Eye (tissue), 1 donor: ENCODE measurements around the gene ARHGAP8.
"Not testable (repeated sequence)": the region's sequence is repeated elsewhere in the genome, so short reads cannot be mapped to it uniquely, and the experiment has no call there.

ENCODE experiments used
- DNase-seq: peaks from one replicate; pipeline ENCODE4 v3.0.0-alpha.2; 2015

ARHGAP8 gene

DNA sequence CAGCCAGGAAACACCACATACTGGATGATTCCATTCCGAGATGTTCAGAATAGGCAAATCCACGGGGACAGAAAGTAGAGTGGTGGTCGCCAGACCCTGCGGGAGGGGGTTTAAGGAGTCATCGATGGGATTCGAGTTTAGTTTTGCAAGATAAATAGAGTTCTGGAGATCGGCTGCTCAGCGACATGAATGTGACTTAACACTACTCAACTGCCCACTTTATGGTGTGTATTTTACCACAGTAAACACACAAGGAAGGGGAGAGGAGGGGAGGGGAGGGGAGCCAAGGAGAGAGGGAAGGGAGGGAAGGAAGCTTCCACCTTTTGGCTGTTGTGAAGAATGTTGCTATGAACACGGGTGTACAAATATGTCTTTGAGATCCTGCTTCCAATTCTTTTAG, 10.4 kb upstream of the ARHGAP8 start:
- no peak for DNase-seq

DNA sequence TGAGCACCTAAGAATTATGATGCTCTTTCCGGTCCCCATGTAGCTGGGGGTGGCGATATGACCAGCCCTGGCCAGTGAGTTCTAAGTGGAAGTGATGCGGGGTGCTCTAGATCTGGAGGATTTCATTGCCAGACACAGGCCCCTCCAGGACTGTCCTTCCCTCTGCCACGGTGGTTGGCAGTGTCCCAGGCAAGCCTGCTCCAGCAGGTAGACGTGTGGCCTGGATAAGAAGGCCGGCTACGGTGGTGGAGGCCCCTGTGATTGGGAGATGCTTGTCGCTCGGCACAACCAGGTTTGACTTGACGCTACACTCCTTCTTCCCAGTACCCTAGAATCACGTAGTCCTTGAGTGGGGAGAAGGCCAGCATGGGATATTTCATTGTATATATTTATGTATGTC, 9.1 kb upstream of the ARHGAP8 start:
- DNase-seq, result no peak

DNA sequence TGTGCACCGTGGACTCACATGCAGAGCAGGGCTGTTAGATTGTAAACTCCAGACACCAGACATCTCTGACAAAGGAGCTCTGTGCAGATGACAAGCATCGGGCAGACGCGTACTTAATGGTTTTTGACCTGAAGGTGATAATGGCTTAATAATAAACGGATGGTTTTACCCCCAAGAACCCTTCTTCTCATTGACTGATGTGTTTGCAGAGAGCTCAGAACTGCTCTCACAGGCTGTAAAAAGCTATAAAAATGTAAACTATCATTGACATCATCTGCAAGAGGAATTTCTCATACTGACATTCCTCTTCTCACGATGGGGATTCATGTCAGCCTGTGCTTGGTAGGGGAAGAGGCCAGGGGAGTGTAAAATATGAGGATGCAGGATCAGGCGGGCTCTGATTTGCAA, 8.6 kb upstream of the ARHGAP8 start:
- DNase-seq, result no peak

DNA sequence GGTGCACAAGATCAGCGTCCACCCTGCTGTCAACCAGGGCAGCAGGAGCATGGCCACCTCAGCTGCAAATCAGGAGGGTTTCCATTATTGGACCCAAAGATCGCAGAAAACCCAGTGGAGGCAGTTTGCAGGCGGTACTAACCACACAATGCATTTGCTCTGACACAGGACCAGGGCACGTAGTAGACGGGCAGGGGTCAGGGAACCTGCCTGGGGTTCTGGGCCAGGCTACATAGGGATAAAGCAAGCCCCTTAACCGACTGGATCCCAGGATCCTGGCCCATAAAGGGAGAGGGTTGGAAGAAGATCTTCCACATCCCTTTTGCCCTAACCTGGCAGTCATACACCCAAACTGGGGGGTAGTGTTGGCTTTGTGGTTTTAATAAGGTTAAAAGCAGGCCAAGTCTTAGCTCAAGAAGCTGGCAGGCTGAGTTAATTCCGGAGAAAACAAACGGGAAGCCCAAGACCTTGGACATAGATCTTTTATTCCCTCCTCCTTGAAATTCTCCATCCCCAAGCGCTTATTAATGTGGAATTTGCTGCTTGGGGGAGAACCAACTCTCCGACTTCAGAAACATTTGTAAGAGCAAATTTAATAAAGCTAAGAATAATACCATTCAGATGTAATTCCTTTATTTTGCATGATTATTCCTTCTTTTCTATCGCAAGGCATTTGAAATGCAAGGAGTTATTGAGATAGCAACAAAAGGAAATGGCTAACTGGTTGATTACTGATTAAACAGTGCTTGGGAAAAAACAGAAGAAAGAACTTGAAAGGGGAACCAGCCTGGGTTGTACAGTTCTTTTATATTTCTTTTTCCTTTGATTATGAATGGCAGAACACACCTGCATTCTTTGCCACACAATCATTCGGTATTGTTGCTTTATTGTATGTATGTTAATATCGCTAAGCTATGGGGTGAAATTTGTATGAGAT, 6.3 kb upstream of the ARHGAP8 start:
- DNase-seq, result no peak

DNA sequence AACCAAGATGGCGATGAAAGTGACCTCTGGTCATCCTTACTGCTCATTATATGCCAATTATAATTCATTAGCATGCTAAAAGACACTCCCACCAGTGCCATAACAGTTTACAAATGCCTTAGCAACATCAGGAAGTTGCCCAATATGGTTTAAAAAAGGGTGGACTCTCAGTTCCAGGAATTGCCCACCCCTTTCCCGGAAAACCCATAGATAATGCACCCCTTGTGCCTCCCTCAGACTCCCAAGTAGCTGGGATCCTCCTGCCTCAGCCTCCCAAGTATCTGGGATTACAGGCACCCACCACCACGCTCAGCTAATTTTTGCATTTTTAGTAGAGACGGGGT, 4.6 kb upstream of the ARHGAP8 start:
- DNase-seq, result not testable (repeated sequence)

DNA sequence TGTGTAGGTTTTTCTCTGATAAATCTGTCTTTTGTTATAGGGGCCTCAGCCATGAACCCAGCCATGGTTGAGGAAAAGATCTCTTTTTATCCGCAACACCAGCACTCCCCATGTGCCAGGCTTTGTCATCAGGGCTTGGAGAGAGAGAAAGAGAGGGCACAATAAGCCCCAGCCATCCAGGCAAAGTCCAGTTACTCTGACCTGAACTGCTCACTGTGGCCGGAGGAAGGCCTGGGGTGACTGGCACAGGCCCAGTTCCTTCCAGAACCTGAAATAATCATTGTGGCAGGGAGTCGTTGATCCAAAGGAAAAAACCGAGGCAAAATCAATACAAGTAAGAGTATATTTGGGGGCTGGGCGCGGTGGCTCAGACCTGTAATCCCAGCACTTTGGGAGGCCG, 3.9 kb upstream of the ARHGAP8 start:
- no peak for DNase-seq

DNA sequence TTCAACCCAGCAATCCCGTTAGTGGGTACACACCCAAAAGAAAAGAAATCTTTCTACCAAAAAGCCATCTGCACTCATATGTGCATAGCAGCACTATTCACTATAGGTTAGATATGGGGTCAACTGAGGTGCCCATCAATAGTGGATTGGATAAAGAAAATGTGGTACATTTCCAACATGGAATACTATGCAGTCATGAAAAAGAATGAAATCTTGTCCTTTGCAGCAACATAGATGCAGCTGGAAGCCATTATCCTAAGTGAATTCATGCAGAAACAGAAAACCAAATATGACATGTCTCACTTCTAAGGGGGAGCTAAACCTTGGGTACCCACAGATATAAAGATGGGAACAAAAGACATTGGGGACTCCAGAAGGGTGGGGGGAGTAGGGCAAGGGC, 1.9 kb upstream of the ARHGAP8 start:
- DNase-seq, result no peak

DNA sequence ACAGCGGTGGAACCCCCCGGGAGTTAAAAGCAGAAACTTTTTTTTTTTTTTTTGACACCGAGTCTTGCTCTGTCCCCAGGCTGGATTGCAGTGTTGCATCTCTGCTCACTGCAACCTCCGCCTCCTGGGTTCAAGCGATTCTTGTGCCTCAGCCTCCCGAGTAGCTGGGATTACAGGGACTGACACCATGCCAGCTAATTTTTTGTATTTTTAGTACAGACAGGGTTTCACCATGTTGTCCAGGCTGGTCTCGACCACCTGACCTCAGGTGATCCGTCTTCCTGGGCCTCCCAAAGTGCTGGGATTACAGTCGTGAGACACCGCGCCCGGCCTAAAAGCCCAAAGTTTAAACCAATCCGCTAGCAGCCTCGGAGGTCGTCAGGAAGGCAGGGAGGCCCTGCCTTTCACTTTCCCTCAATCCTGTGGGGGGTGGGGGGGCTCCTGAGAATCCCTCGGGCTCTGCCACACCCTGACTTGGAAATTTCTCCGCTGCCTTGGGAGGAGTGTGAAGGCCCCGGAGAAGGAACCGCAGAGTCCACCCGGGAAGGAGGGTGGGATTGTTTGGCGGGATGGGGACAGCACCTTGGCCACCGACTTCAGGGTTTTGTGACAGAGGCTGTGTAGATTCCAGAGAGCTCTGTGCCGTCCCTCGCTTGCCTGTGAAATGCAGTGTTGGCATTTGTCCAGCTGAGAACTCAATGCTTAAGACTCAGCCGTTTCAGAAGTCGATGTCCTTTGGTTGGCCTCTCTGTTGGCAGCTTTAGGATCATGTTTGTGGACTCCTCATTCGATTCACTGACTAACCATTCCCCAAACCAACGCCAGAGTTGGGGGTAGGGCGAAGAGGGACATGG, 1.0 kb downstream of the ARHGAP8 start:
- DNase-seq, result peak; percentile 87

DNA sequence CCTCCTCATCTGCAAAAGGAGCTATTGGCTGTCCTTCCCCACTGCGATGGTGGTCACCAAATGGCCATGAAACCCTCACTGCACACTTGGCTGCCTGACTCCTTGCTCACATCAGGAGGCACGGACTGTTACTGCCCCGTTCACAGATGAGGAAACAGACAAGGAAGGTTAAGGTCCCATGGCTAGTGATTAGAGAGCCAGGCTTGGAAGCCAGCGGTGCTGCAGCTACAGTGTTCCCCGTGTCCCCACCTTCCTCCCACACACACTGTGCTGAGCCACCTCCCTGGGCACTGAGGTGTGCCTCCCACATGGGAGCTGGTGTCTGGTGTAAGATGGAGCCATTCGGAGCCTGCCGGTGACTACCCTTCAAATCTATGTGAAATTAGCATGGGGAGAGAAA, 2.6 kb downstream of the ARHGAP8 start:
- DNase-seq, result no peak

DNA sequence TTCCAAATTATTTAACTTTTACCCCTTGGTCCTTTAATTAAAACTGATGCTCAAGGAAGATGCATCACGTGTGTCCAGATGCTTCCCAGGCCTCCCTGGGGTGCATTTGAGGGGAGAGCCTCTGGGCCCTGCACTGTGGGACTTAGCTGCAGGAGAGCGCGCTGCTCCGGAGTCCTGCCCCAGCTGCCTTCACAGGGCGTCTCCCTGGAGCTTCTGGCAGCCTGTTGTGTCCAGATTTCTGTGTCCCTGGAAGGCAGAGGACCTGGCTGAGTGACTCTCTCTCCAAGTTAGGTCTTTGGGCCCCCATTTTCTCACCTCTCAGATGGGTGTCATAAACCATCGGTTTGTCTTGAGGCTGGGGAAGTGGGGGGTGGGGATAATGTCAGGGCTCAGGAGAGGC, 3.0 kb downstream of the ARHGAP8 start:
- DNase-seq, result peak; percentile 4

DNA sequence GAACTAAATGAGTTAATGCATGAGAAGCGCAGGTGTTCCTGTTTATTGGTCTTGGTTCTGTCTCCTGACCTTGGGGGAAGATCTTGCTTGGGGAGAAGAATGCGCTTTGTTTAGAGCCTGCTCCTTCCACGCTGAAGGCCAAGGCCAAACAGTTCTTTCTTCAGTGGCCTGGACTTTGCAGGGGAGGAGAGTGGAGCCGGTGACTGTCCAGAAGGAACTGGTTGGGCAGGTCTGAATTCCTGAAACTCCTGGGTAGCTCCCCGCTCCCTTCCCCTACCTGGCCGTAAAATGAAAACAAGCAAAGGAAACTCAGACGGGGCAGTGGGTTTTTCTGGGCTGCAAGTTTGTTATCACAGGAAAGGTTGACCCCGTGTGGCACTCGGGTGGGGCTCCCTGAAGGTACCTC, 3.6 kb downstream of the ARHGAP8 start:
- peak; percentile 13 for DNase-seq

DNA sequence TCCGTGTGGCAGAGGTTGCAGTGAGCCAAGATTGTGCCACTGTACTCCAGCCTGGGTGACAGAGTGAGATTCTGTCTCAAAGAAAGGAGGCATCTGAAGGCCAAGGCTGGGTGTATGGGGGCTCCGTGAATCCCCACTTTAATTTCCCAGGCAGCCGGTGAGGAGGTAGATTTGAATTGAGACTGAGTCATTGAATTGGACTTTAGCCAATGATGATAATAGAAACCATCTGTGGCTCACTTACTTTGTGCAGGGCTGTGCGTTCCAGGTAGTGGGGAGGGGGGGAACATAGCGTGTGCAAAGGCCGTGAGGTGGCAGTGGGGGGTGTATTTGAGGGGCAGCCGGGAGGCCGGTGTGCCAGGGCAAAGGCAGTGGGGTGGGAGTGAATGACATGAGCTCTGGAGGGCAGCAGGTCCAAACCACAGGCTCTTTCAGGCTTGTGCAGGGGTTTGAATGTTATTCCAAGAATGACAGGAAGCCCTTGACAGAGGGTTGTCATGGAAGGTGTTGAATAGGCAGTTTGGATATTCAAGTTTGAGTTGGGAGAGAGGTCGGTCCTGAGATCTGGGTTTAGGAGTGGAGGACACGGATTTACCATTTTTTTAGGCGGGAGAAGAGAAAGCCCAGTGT, 6.1 kb downstream of the ARHGAP8 start:
- peak; percentile 71 for DNase-seq

DNA sequence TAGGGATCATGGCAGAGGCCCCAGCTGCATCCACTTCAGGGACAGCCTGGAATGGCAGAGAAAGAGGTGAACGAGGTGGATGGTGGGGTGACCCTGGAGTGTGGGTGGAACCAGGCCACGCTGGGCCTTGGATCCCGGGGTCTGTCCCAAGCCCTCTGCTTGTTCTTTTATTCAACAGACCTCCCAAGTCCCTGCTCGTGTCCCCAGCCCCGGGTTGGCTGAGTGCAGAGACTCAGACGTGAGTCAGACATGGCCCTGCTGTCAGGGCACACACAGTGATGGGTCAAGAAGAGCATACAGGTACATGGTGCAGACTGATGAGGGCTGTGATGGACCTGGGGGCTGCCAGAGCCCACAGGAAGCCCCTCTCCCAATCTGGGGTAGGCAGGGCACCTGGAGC, 6.6 kb downstream of the ARHGAP8 start:
- no peak for DNase-seq

DNA sequence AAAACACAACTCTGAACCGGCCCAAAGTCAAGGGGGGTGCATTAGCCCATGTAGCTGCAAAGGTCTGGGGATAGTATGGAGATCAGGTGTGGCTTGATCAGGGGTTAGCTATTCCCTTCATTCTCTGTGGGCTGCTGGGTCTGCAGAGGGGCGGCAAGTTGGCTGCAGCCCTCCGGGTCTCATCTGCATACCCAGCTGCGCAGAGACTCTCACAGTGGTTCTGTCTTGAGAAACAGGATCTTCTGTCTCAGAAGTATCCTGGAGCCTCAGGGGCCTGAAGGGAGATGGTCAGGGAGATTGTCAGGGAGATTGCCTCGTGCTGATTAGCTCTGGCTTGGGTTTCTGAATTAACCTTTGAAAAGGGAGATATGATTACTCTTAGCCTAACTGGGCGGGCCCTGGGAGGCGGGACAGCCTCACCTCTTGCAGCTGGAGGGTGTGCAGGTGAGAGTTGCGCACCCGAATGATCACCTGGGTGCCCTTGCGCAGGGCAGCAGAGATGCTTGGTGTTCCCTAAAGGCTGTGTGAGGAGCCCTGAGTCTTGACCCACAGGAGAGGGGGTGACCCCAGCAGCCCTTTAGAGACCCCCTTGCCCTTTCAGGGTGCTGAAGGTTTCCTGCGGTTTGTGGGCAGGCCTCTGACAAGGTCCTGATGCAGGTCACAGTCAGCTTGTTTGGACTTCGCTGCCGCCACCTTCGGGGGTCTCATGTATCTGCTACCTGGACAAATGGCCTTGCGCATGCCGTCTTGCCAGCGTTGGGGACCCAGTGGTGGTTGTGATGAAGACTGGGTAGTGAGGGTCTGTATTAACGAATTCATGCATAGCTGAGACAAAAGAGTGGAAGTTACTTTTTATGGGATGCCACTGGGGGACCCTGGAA, 7.3 kb downstream of the ARHGAP8 start:
- no peak for DNase-seq

DNA sequence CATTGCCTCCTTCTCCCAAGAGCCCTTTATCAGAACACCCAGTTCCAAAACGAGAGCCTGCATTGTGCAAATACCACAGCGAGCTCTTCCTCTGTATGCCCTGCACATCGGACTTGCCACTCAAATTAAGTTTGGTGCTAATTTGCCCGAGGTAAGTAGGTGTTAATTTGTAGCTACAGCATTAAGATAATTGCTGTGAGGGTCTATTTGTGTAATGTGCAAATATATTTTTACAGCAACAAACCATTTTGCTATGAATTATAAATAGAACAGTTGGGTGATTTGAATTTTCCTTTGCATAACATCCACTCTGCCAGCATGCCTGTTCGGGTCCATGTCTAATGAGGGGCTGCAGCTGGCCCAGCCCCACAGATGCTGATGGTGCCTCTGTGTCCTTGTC, 8.1 kb downstream of the ARHGAP8 start:
- DNase-seq, result no peak

DNA sequence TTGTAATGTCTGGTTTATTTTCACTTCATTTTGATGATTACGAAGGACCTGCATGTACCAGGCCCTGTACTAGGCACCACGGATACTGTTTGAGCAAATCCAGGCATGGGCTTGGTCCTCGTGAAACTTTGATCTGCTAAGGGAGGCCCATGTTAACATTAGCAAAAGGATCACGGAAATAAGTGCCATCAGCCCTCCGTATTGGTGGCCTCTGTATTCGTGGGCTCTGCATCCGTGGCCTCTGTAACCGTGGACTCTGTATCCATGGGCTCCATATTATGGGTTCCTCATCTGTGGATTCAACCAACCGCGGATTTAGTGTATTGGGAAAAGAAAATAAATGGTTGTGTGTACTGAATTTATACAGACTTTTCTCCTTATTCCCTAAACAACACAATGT, 8.7 kb downstream of the ARHGAP8 start:
- DNase-seq, result no peak

DNA sequence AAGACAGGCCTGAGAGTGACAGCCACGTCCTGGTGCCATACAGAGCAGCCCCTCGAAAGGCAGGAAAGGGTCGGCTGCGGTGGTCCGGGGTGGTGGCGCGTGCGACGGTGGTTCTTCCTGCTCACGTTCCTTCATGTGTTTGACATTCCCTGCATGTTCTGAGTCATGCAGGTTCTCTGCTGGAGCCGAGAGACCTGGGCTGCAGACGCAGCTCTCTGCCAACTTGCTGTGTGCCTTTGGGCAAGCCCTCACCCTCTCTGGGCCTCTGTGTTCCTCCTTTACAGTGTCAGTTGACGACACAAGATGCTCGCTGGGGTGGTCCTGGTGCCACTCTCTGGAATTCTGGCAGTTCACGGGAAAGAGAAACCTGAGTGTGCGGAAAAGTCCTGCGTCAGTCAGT, 12.0 kb downstream of the ARHGAP8 start:
- no peak for DNase-seq

DNA sequence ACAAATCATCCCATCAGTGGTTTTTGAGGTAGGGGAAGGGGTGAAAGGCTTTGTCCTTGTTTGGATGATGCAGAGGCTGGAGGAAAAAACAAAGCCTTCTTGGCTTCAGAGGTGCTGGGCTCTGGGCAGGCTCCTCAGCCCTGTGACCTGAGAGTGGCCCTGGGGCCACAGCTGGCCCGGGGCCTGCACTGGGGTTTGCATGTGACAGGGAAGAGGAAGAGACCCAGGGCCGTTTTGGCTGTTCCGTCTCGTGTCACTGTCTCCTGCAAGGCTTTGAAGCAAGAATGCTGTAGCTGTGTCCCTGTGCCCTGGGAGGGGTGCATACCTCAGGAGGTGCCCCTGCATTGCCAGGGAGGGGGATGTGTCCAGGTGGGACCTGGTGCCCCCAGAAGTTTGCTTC, 12.6 kb downstream of the ARHGAP8 start:
- DNase-seq, result no peak

DNA sequence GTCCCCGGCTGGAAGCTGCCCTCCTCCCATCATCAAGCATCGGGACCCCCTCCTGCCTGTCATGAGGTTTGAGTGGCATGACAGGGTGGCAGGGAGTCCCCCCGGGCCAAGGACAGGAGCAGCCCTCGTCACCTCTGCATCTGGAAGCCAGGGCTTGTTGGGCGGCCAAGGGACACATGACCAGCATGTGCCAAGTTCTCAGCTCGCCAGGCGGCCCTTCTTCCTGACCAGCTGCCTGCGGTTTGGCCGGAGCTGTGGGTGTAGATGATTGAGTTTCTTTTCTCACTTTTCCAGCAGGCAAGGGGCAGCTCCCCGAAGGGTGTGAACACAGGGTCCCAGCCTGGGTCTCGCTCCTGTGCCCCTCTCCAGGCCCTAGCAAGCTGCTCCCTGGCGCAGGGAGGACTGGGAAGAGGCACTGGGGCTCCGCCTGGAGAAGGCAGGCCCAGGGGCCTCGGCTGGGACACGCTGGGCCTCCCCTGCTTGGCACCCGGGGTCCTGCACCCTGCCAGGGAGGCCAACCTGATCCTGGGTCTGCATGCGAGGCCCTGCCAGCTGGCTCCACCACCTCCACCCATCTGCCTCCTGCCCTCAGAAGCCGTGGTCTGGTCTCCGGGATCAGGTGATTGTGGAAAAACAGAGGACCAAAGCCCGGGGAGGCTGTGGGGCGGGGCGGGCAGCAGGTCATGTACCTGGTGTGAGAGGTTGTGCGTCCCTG, 13.4 kb downstream of the ARHGAP8 start:
- no peak for DNase-seq

DNA sequence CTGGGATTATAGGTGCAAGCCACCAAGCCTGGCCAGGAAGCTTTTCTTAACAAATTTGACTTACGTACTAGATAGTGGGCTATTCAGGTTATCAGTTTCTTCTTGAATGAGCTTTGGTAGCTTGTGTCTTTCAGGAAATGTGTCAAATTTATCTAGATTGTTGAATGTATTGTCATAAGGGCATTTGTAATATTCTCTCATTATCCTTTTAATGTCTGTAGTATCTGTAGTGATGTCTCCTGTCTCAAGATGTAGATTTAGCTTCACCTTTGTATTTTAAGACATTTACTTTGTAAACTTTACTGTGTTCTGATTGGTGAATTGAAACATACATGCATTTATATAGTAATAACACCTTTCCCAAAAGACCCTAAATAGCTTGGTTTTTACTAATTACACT, 20.7 kb downstream of the ARHGAP8 start:
- no peak for DNase-seq

DNA sequence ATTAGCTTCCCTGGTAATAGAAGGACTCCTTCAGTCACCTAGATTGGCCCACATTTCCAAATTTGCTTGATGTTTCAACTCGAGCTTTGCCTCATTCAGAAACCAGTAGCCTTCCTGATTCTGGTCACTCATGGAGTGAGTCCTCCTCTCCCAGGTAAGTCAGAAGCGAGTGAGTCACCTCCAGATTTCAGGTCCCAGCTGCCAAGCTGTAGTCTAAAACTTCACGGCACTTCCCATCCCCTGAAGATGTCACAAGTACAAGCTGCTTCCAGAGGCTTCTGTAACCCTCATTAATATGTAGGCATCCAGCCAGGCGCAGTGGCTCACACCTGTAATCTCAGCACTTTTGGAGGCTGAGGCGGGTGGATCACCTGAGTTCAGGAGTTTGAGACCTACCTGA, 23.5 kb downstream of the ARHGAP8 start:
- DNase-seq, result no peak
